ENCODE measurements around the gene UQCRC1.

DNA sequence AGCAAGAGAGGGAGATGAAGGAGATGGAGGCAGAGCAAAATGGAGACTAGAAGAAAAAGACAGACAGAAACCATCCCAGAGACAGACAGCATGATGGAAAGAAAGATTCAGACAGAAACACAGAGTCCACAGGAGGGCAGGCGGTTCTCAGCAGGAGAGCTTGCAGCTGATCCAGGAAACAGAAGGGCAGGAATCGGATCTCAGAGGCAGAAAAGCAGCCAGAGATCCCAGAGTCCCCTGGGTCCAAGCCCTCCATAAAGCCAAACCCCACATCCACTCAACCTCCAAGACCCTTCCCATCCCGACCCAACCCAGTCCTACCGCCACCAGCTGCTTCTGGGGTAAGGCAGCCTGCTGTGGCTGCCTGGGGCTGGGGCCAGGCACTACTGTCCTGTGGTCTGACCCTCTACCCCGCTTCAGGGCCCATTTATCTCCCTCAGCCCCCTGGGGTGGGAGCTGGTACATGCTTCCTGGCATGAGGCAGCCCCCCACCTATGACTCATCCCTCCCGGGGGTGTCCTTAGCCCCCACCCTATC, 46.0 kb downstream of the UQCRC1 start, which contains the start of gene UCN2:
- TF ChIP-seq, protein P1, sequence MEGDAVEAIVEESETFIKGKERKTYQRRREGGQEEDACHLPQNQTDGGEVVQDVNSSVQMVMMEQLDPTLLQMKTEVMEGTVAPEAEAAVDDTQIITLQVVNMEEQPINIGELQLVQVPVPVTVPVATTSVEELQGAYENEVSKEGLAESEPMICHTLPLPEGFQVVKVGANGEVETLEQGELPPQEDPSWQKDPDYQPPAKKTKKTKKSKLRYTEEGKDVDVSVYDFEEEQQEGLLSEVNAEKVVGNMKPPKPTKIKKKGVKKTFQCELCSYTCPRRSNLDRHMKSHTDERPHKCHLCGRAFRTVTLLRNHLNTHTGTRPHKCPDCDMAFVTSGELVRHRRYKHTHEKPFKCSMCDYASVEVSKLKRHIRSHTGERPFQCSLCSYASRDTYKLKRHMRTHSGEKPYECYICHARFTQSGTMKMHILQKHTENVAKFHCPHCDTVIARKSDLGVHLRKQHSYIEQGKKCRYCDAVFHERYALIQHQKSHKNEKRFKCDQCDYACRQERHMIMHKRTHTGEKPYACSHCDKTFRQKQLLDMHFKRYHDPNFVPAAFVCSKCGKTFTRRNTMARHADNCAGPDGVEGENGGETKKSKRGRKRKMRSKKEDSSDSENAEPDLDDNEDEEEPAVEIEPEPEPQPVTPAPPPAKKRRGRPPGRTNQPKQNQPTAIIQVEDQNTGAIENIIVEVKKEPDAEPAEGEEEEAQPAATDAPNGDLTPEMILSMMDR (IDR thresholded peaks at IDR 0.05; ENCODE audit: low read depth, low read length, poor library complexity, severe bottlenecking): no peak
- TF ChIP-seq EZH2phosphoT487 (IDR thresholded peaks at IDR 0.05; ENCODE audit: borderline replicate concordance, low read length): no peak
